GM12891 (cell line): ENCODE measurements around the gene LUC7L2.

Experiments used
- POLR2A ChIP-seq: IDR thresholded peaks from 2 replicates; pipeline ENCODE4 v1.6.1; 2011; ENCODE audit warnings: low read depth, low read length, control low read depth
- POLR2AphosphoS5 ChIP-seq: IDR thresholded peaks from 2 replicates; pipeline ENCODE4 v1.6.1; 2011; ENCODE audit warnings: low read depth, low read length, control low read depth

- TF ChIP-seq POLR2A (no peak), POLR2AphosphoS5 (no peak)
Observed at GRCh38 chr7:139365336-139365735, 5.6 kb downstream of the LUC7L2 start.
